Measurements from ENCODE around the gene VPREB3. TPM values are rescaled to one million over a fixed set of nuclear protein-coding genes. Genes with fewer than 3 reads are reported as not detected.

Gene VPREB3
- total RNA-seq, 1 experiment from 2014 or later: 2.4 TPM

DNA sequence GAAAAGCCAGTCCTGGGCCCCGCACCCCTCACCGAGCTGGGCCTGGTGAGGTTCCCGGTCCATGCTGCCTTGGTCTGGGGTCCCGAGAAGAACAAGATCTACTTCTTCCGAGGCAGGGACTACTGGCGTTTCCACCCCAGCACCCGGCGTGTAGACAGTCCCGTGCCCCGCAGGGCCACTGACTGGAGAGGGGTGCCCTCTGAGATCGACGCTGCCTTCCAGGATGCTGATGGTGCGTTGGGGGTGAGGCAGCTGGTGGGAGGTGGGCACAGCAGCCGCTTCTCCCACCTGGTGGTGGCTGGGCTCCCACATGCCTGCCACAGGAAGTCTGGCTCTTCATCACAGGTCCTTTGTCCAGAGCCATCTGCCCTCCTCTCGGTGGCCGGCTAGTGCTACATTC is 28.0 kb upstream of the VPREB3 start (continued):
- TF ChIP-seq EZH2 (IDR thresholded peaks at IDR 0.05): no peak
- TF ChIP-seq, protein P1, sequence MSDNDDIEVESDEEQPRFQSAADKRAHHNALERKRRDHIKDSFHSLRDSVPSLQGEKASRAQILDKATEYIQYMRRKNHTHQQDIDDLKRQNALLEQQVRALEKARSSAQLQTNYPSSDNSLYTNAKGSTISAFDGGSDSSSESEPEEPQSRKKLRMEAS (IDR thresholded peaks at IDR 0.05): no peak
- no peak for TF ChIP-seq EGR1 (IDR thresholded peaks at IDR 0.05; ENCODE audit: low read depth)
- TF ChIP-seq ZNF274 (IDR thresholded peaks at IDR 0.05; ENCODE audit: low read depth, low read length): no peak
- no peak for TF ChIP-seq YY1 (IDR thresholded peaks at IDR 0.05; ENCODE audit: extremely low read depth, insufficient replicate concordance, low read depth, low read length)
- TF ChIP-seq CEBPB (IDR thresholded peaks at IDR 0.05; ENCODE audit: low read depth): no peak
- TF ChIP-seq SP1 (IDR thresholded peaks at IDR 0.05; ENCODE audit: low read depth): no peak

DNA sequence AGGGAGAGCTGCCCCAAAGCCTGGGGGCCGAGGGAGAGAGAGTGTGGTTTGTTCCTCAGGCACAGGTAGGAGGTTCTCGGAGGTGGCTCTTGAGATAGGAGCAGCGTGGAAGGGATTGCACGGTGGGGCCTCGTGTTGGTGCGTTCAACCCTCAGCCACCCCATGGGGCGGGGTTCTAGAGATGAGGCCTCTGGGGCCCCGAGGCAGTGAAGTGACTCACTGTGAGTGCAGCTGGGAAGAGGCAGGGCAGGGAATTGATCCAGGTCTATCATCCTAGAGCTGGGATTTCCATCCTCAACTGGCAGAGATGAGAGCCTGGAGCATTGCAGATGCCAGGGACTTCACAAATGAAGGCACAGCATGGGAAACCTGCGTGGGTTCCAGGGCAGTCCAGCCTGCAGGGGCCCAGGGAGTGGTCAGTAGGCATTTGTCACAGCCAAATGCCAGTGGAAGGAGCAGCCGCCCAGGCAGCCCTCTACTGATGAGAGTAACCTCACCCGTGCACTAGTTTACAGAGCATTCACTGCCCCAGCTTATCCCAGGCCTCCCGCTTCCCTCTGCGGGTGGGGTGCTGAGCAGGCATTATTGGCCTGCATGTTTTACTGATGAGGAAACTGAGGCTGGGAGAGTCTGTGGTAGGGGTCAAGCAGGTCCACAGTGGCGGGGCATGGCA is 27.4 kb upstream of the VPREB3 start:
- ChIA-PET POLR2A (interaction anchor here (0.9 to 1.0 kb wide), 2 partner anchors 9 to 11 kb away, joined by 3 to 4 read pairs; partner anchors contain the start of gene MMP11), RAD21 (ENCODE audit: low non-redundant PET in 1 of 2, low total read pairs in 2 of 2, uncharacterized antibody in 2 of 2, unreplicated experiment in 2 of 2) (no interaction called here), CTCF (no interaction called here)
- Histone ChIP-seq H2AFZ (ENCODE audit: low read depth, low read length, poor library complexity, severe bottlenecking) (no peak overlapping the region), H3K27me3 (ENCODE audit: insufficient read depth, low read length) (no peaks in the 10 kb centered on the region), H3K79me2 (ENCODE audit: insufficient read depth, low read length) (no peaks in the 10 kb centered on the region), H4K20me1 (ENCODE audit: insufficient read depth) (no peaks in the 10 kb centered on the region), H3K4me2 (ENCODE audit: low read length) (peak overlapping the region; percentile 54), H3K9me2 (ENCODE audit: insufficient read depth) (no peaks in the 10 kb centered on the region), H3K9ac (ENCODE audit: low read length) (peak overlapping the region; percentile 31; the same call in 1 of the 2 replicates), H3K9me3 (ENCODE audit: control insufficient read depth in 1 of 2, insufficient read depth in 1 of 2, low read depth in 1 of 2, low read length in 2 of 2) (no peaks in the 10 kb centered on the region), H3K36me3 (ENCODE audit: control insufficient read depth in 1 of 2, insufficient read depth in 2 of 2, low read length in 2 of 2) (no peaks in the 10 kb centered on the region), H3K4me1 (ENCODE audit: control insufficient read depth in 1 of 2, insufficient read depth in 2 of 2, low read length in 2 of 2) (peaks cover 17 to 38% of the 10 kb centered on the region in 2 experiments), H3K27ac (ENCODE audit: low read depth, low read length) (peak overlapping the region; percentile 39; the same call in 1 of the 2 replicates), H3K4me3 (replicated peaks in 1 of 2; ENCODE audit: low read depth in 1 of 2, low read length in 2 of 2) (no peak overlapping the region; a peak in 1 of 4 replicates)
- DNase-seq (ENCODE audit: low read depth, low spot score) (no peak), ATAC-seq (peak; percentile 79)
- BruUV-seq (replicated peaks): no TSS peak
- TF ChIP-seq, protein P1 (IDR thresholded peaks at IDR 0.05): peak; percentile 42; the same call in 1 of the 2 replicates
- TF ChIP-seq EZH2phosphoT487 (IDR thresholded peaks at IDR 0.05; ENCODE audit: borderline replicate concordance): no peak
- intact Hi-C loops (cut with micrococcal nuclease): no loop called here

Data from HCT116 (cell line).